ENCODE data around the gene MYH7B.

MYH7B gene

GRCh38 chr20:34977365-34978091 is 21.9 kb downstream of the MYH7B start:
- DNase-seq (ENCODE audit: low read depth) = no peak

GRCh38 chr20:34978092-34978744 is 22.6 kb downstream of the MYH7B start:
- no peak for DNase-seq (ENCODE audit: low read depth)

GRCh38 chr20:34979366-34980153 is 23.9 kb downstream of the MYH7B start:
- no peak for DNase-seq (ENCODE audit: low read depth)

GRCh38 chr20:34980543-34981233 is 25.0 kb downstream of the MYH7B start:
- DNase-seq (ENCODE audit: low read depth) = peak; percentile 38

GRCh38 chr20:34982270-34983088 is 26.8 kb downstream of the MYH7B start:
- DNase-seq (ENCODE audit: low read depth) = no peak

- DNase-seq (ENCODE audit: low read depth) = no peak
Observed at GRCh38 chr20:34983089-34983820, 27.6 kb downstream of the MYH7B start.

GRCh38 chr20:34983995-34984735 is 28.5 kb downstream of the MYH7B start:
- no peak for DNase-seq (ENCODE audit: low read depth)

GRCh38 chr20:34984756-34985261 is 29.1 kb downstream of the MYH7B start:
- no peak for DNase-seq (ENCODE audit: low read depth)

- no peak for DNase-seq (ENCODE audit: low read depth)
Observed at GRCh38 chr20:34985461-34986310, 30.0 kb downstream of the MYH7B start.

GRCh38 chr20:34986311-34987287 is 30.9 kb downstream of the MYH7B start:
- DNase-seq (ENCODE audit: low read depth) = peak; percentile 19

- DNase-seq (ENCODE audit: low read depth) = no peak
Observed at GRCh38 chr20:34987288-34988190, 31.9 kb downstream of the MYH7B start.

- no peak for DNase-seq (ENCODE audit: low read depth)
Observed at GRCh38 chr20:34988191-34988540, 32.5 kb downstream of the MYH7B start.

GRCh38 chr20:34989118-34989517 is 33.5 kb downstream of the MYH7B start:
- no peak for DNase-seq (ENCODE audit: low read depth)

- no peak for DNase-seq (ENCODE audit: low read depth)
Observed at GRCh38 chr20:34989670-34990069, 34.0 kb downstream of the MYH7B start.

GRCh38 chr20:34990231-34990630 is 34.6 kb downstream of the MYH7B start:
- DNase-seq (ENCODE audit: low read depth) = no peak

GRCh38 chr20:34990661-34991214 is 35.1 kb downstream of the MYH7B start:
- no peak for DNase-seq (ENCODE audit: low read depth)

Data from EH (cell line).